Panc1 (cell line): ENCODE measurements around the gene PKIB. TPM values are rescaled to one million over a fixed set of nuclear protein-coding genes. Genes with fewer than 3 reads are reported as not detected.

Source experiments
- ATAC-seq: fragments of 200-7000 bp; cut with Tn5 transposase; 2 replicates; pipeline ENCODE4 v1.9.1; 2020; ENCODE audit warnings: mild to moderate bottlenecking, moderate library complexity
- BruUV-seq: library from RNA; stranded (reverse); fragments of 400-500 nt; replicated peaks from 2 replicates; lab custom pipeline; 2021; lab: Mats Ljungman, UMichigan
- CTCF ChIA-PET: fragments of 300-600 bp; sonication (Branson Sonifier 250); formaldehyde crosslinking; loops from one replicate; lab custom pipeline; 2022; ENCODE audit warnings: antibody characterized with exemption; lab: Charles Lee
- POLR2A ChIA-PET: fragments of 300-600 bp; sonication (Branson Sonifier 250); formaldehyde crosslinking; loops from one replicate; lab custom pipeline; 2022; ENCODE audit warnings: antibody characterized with exemption; lab: Charles Lee
- DNase-seq: peaks from one replicate; pipeline ENCODE4 v3.0.0-alpha.2; 2010; ENCODE audit warnings: low read depth, low spot score
- H3K27ac ChIP-seq: 2 replicates; pipeline ENCODE4 v1.5.1; 2011; ENCODE audit warnings: mild to moderate bottlenecking, low read length, inconsistent platforms
- H3K27me3 ChIP-seq: fragments of 200-500 bp; sonication (Bioruptor generic); 2 replicates; pipeline ENCODE4 v1.6.0; 2014; ENCODE audit warnings: low read length, inconsistent platforms; ENCODE audit not compliant: control insufficient read depth, insufficient read depth
- H3K36me3 ChIP-seq: fragments of 200-500 bp; sonication (Bioruptor generic); 2 replicates; pipeline ENCODE4 v1.5.1; 2014; ENCODE audit warnings: inconsistent platforms, mild to moderate bottlenecking, low read length, moderate library complexity; ENCODE audit not compliant: control insufficient read depth, insufficient read depth
- H3K4me1 ChIP-seq: 2 replicates; pipeline ENCODE4 v1.5.1; 2011; ENCODE audit warnings: inconsistent platforms, mild to moderate bottlenecking, low read length, moderate library complexity; ENCODE audit not compliant: control insufficient read depth, insufficient read depth
- H3K4me3 ChIP-seq, 2 experiments: 2 replicates each; pipeline ENCODE4 v1.5.1; 2011 to 2012; ENCODE audit warnings: low read depth in 2 of 2, low read length in 2 of 2, mild to moderate bottlenecking in 2 of 2, inconsistent platforms in 1 of 2, moderate library complexity in 1 of 2
- H3K9me3 ChIP-seq: fragments of 200-500 bp; sonication (Bioruptor generic); 2 replicates; pipeline ENCODE4 v1.5.1; 2014; ENCODE audit warnings: low read depth, mild to moderate bottlenecking, inconsistent platforms, low read length, moderate library complexity; ENCODE audit not compliant: control insufficient read depth, insufficient read depth
- POLR2AphosphoS5 ChIP-seq: IDR thresholded peaks from 2 replicates; pipeline ENCODE4 v1.6.1; 2012; ENCODE audit warnings: mild to moderate bottlenecking, low read depth, low read length, moderate library complexity
- SIN3A ChIP-seq: IDR thresholded peaks from 2 replicates; pipeline ENCODE4 v1.6.1; 2012; ENCODE audit warnings: low read depth, mild to moderate bottlenecking, low read length, moderate library complexity, borderline replicate concordance; ENCODE audit not compliant: insufficient read depth
- TCF7L2 ChIP-seq: IDR thresholded peaks from 2 replicates; pipeline ENCODE4 v1.6.1; 2011; ENCODE audit warnings: mild to moderate bottlenecking, low read depth, low read length, inconsistent platforms
- in situ Hi-C: cut with HindIII; loops from 2 replicates; pipeline ENCODE4 v1.10.0; 2016; ENCODE audit warnings: low sequenced_read_pairs, low pct_unique_long_range_greater_than_20kb
- intact Hi-C: fragments of 100-400 bp; cut with micrococcal nuclease; formaldehyde crosslinking; loops from one replicate; pipeline ENCODE4 v1.10.0; 2022; ENCODE audit not compliant: unreplicated experiment
- total RNA-seq: library from RNA; stranded (reverse); gene quantifications from one replicate; pipeline ENCODE4 v1.2.1, GENCODE V29; 2021; ENCODE audit not compliant: unreplicated experiment
- TF ChIP-seq, protein P1 (sequence below): fragments of 450-650 bp; IDR thresholded peaks from 2 replicates; pipeline ENCODE4 v1.5.1; 2017; ENCODE audit warnings: mild to moderate bottlenecking
- TF ChIP-seq, protein P2 (sequence below), 2 experiments: IDR thresholded peaks; 2 replicates each; pipeline ENCODE4 v1.6.1; 2011 to 2012; ENCODE audit warnings: low read depth in 2 of 2, control low read depth in 1 of 2, low read length in 1 of 2, mild to moderate bottlenecking in 1 of 2, moderate library complexity in 1 of 2; ENCODE audit not compliant: insufficient read depth in 1 of 2

Gene PKIB
- total RNA-seq, 1 experiment from 2014 or later = 1.1 TPM

DNA sequence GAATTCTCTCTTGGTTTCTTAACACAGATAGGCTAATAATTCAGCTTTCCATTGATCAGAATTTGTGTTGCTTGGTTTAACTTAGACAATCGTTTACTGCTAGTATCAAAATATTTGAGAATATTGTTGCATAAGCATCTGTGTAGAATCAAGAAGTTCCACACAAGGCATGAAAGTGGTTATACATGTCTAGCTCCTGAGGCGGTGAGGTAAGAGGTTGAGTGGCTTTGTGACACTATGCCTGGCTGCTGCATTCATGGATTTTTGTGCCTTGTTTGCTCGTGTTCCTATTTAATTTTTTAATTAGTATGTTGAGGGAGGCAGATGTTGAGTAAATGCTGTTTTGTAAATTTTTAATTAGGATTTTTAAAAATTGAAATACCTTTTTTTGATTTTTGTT, 10.2 kb downstream of the PKIB start:
- ChIA-PET POLR2A (no interaction called here), CTCF (no interaction called here)
- Histone ChIP-seq H3K4me3 (no peak overlapping the region), H3K36me3 (no peaks in the 10 kb centered on the region), H3K27me3 (no peaks in the 10 kb centered on the region; the same call in 1 of the 2 replicates), H3K9me3 (no peaks in the 10 kb centered on the region), H3K27ac (no peak overlapping the region), H3K4me1 (no peaks in the 10 kb centered on the region)
- TF ChIP-seq, protein P1, sequence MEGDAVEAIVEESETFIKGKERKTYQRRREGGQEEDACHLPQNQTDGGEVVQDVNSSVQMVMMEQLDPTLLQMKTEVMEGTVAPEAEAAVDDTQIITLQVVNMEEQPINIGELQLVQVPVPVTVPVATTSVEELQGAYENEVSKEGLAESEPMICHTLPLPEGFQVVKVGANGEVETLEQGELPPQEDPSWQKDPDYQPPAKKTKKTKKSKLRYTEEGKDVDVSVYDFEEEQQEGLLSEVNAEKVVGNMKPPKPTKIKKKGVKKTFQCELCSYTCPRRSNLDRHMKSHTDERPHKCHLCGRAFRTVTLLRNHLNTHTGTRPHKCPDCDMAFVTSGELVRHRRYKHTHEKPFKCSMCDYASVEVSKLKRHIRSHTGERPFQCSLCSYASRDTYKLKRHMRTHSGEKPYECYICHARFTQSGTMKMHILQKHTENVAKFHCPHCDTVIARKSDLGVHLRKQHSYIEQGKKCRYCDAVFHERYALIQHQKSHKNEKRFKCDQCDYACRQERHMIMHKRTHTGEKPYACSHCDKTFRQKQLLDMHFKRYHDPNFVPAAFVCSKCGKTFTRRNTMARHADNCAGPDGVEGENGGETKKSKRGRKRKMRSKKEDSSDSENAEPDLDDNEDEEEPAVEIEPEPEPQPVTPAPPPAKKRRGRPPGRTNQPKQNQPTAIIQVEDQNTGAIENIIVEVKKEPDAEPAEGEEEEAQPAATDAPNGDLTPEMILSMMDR = no peak
- no peak for TF ChIP-seq POLR2AphosphoS5
- TF ChIP-seq, protein P2, sequence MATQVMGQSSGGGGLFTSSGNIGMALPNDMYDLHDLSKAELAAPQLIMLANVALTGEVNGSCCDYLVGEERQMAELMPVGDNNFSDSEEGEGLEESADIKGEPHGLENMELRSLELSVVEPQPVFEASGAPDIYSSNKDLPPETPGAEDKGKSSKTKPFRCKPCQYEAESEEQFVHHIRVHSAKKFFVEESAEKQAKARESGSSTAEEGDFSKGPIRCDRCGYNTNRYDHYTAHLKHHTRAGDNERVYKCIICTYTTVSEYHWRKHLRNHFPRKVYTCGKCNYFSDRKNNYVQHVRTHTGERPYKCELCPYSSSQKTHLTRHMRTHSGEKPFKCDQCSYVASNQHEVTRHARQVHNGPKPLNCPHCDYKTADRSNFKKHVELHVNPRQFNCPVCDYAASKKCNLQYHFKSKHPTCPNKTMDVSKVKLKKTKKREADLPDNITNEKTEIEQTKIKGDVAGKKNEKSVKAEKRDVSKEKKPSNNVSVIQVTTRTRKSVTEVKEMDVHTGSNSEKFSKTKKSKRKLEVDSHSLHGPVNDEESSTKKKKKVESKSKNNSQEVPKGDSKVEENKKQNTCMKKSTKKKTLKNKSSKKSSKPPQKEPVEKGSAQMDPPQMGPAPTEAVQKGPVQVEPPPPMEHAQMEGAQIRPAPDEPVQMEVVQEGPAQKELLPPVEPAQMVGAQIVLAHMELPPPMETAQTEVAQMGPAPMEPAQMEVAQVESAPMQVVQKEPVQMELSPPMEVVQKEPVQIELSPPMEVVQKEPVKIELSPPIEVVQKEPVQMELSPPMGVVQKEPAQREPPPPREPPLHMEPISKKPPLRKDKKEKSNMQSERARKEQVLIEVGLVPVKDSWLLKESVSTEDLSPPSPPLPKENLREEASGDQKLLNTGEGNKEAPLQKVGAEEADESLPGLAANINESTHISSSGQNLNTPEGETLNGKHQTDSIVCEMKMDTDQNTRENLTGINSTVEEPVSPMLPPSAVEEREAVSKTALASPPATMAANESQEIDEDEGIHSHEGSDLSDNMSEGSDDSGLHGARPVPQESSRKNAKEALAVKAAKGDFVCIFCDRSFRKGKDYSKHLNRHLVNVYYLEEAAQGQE (IDR thresholded peaks at IDR 0.05; ENCODE audit: insufficient read depth in 1 of 2, low read depth in 2 of 2, low read length in 1 of 2) = no peak
- TF ChIP-seq TCF7L2 = no peak
- TF ChIP-seq SIN3A = no peak
- DNase-seq = no peak
- no TSS peak for BruUV-seq
- ATAC-seq = no peak
- intact Hi-C loops = no loop called here
- in situ Hi-C loops = no loop called here

DNA sequence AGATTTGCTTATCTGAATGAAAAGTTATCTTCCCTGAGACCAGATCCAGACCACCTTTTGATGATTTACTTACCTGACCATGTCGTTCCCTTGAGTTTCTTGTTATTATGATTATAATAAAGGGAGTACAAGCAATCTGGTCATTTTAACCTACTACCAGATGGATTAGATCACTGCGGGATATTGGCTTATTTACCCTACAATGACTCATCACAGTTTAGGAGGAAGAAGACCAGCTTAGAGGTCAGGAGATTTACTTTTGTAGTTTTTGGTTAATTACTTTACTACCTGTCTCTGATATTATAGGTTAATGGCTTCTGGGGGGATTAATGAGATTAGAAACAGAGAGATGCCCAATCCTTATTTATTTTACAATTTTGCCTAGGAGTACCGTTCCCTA, 10.7 kb downstream of the PKIB start:
- intact Hi-C loops = no loop called here

More for the DNA sequence above, 10.7 kb downstream of the PKIB start:
- DNase-seq (no peak), ATAC-seq (no peak)
- BruUV-seq = no TSS peak
- H3K27me3 ChIP-seq = no peaks in the 10 kb centered on the region; the same call in 1 of the 2 replicates
- no peak overlapping the region for H3K4me3 ChIP-seq
- no peaks in the 10 kb centered on the region for H3K9me3 ChIP-seq
- ChIA-PET CTCF (no interaction called here), POLR2A (no interaction called here)
- H3K4me1 ChIP-seq = no peaks in the 10 kb centered on the region
- H3K36me3 ChIP-seq = no peaks in the 10 kb centered on the region
- TF ChIP-seq, protein P1 = no peak
- no peak for TF ChIP-seq SIN3A
- TF ChIP-seq, protein P2 (IDR thresholded peaks at IDR 0.05; ENCODE audit: insufficient read depth in 1 of 2, low read depth in 2 of 2, low read length in 1 of 2) = no peak
- no peak for TF ChIP-seq TCF7L2
- no peak for TF ChIP-seq POLR2AphosphoS5
- in situ Hi-C loops = no loop called here
- H3K27ac ChIP-seq = no peak overlapping the region
